Measurements from ENCODE around the gene TMEM43. TPM values are rescaled to one million over a fixed set of nuclear protein-coding genes. Genes with fewer than 3 reads are reported as not detected.

TMEM43 gene
- total and polyA plus RNA-seq, 2 of the 13 experiments (the other 11 are each of a cell fraction or from before 2014, with no cell fraction given), result 48.9 to 50.5 TPM

DNA sequence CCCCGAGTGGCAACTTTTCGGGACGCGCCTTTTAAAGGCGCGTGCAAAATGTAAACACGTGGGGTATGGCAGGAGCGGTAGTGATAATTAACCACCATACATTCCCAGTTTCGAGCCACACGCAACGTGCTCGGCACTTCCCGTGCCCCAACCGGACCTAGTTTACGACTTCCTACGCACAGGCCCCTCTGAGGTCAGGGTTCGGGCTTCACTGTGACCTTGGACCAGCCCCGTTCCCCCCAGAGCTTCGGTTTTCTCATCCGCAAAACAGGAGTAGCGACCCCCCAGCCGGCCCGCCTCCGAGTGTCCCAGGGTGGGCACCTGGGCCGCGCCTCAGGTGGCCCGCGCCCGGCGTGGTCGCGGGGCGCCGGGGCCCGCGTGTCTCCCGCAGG is 633 bp upstream of the TMEM43 start (continued):
- TF ChIP-seq PLSCR1 (CRISPR knock-in tag; IDR thresholded peaks at IDR 0.05; ENCODE audit: borderline replicate concordance), result 0 out of 2 replicates have a peak, but pooled peaks have one; percentile 43
- no peak for TF ChIP-seq SOX6 (IDR thresholded peaks at IDR 0.05)
- no peak for TF ChIP-seq SOX6 (CRISPR knock-in tag; IDR thresholded peaks at IDR 0.05)
- no peak for TF ChIP-seq KLF9 (CRISPR knock-in tag; IDR thresholded peaks at IDR 0.05; ENCODE audit: low read depth)
- no peak for TF ChIP-seq CBX1 (IDR thresholded peaks at IDR 0.05; ENCODE audit: low read depth)
- no peak for TF ChIP-seq FOXP1 (IDR thresholded peaks at IDR 0.05)
- TF ChIP-seq FOXP1 (CRISPR knock-in tag; IDR thresholded peaks at IDR 0.05), result no peak
- TF ChIP-seq GFI1 (CRISPR knock-in tag; IDR thresholded peaks at IDR 0.05; ENCODE audit: borderline replicate concordance), result peak; percentile 61; the same call in 1 of the 2 replicates
- TF ChIP-seq ZNF10 (CRISPR knock-in tag; IDR thresholded peaks at IDR 0.05; ENCODE audit: borderline replicate concordance, low read depth), result no peak
- no peak for TF ChIP-seq PPARG (CRISPR knock-in tag; conservative IDR thresholded peaks at IDR 0.05)
- no peak for TF ChIP-seq RBM39 (IDR thresholded peaks at IDR 0.05; ENCODE audit: low read depth, low read length, poor library complexity, severe bottlenecking)
- no peak for TF ChIP-seq ZNF256 (CRISPR knock-in tag; conservative IDR thresholded peaks at IDR 0.05)
- TF ChIP-seq TP53 (CRISPR knock-in tag; conservative IDR thresholded peaks at IDR 0.05), result no peak
- no peak for TF ChIP-seq ZNF263 (CRISPR knock-in tag; IDR thresholded peaks at IDR 0.05)
- no peak for TF ChIP-seq ZNF619 (CRISPR knock-in tag; IDR thresholded peaks at IDR 0.05)
- TF ChIP-seq HMGA1 (CRISPR knock-in tag; conservative IDR thresholded peaks at IDR 0.05), result no peak
- no peak for TF ChIP-seq ZNF318 (CRISPR knock-in tag; IDR thresholded peaks at IDR 0.05)
- TF ChIP-seq ZNF709 (CRISPR knock-in tag; IDR thresholded peaks at IDR 0.05), result no peak
- TF ChIP-seq GPBP1L1 (CRISPR knock-in tag; IDR thresholded peaks at IDR 0.05), result no peak
- no peak for TF ChIP-seq EZH2 (conservative IDR thresholded peaks at IDR 0.05; ENCODE audit: low read depth, low read length)
- TF ChIP-seq IRX3 (CRISPR knock-in tag; IDR thresholded peaks at IDR 0.05; ENCODE audit: borderline replicate concordance, low read depth), result 0 out of 2 replicates have a peak, but pooled peaks have one; percentile 30
- TF ChIP-seq SP4 (CRISPR knock-in tag; IDR thresholded peaks at IDR 0.05), result no peak
